OCI-LY1 (cell line): ENCODE data around the gene MPG.

Experiments used
- CTCF ChIP-seq: fragments of 200-600 bp; sonication (generic), shearing (Covaris generic); IDR thresholded peaks from 2 replicates; pipeline ENCODE4 v1.5.1; 2017; ENCODE audit warnings: mild to moderate bottlenecking, antibody characterized with exemption, low read length, moderate library complexity, mixed read lengths
- EZH2 ChIP-seq: fragments of 200-600 bp; sonication (generic), shearing (Covaris generic); IDR thresholded peaks from 2 replicates; pipeline ENCODE4 v1.8.0; 2017; ENCODE audit warnings: borderline replicate concordance, mixed run types, mild to moderate bottlenecking, antibody characterized with exemption, low read length, moderate library complexity, mixed read lengths

GRCh38 chr16:122361-122760 lies 44.3 kb downstream of the MPG start:
- TF ChIP-seq CTCF (no peak), EZH2 (no peak)
